ENCODE measurements around the gene CACNA1I. TPM values are rescaled to one million over a fixed set of nuclear protein-coding genes. Genes with fewer than 3 reads are reported as not detected.

Gene CACNA1I
- total RNA-seq, 1 donor from 2014 or later, result 0.05 TPM

GRCh38 chr22:39654131-39654926, 83.8 kb downstream of the CACNA1I start:
- no peaks in the 10 kb centered on the region for H3K27me3 Mint-ChIP-seq
- intact Hi-C loops (cut with micrococcal nuclease), result no loop called here
- H3K27ac Mint-ChIP-seq, result no peak overlapping the region
- H3K36me3 Mint-ChIP-seq (ENCODE audit: low read depth), result no peaks in the 10 kb centered on the region
- H3K9me3 Mint-ChIP-seq, result no peaks in the 10 kb centered on the region
- no peak overlapping the region for H3K4me3 Mint-ChIP-seq
- DNase-seq, result no peak
- H3K4me1 Mint-ChIP-seq, result peaks cover 20% of the 10 kb centered on the region

GRCh38 chr22:39655004-39655579, 84.5 kb downstream of the CACNA1I start:
- intact Hi-C loops (cut with micrococcal nuclease), result no loop called here
- no peaks in the 10 kb centered on the region for H3K9me3 Mint-ChIP-seq
- H3K4me1 Mint-ChIP-seq, result peaks cover 20% of the 10 kb centered on the region
- H3K4me3 Mint-ChIP-seq, result no peak overlapping the region
- H3K36me3 Mint-ChIP-seq (ENCODE audit: low read depth), result no peaks in the 10 kb centered on the region
- H3K27me3 Mint-ChIP-seq, result no peaks in the 10 kb centered on the region
- no peak for DNase-seq
- H3K27ac Mint-ChIP-seq, result no peak overlapping the region

- no peak for DNase-seq
- intact Hi-C loops (cut with micrococcal nuclease), result no loop called here
- H3K27ac Mint-ChIP-seq, result no peak overlapping the region
- H3K27me3 Mint-ChIP-seq, result peaks cover under 1% of the 10 kb centered on the region
- H3K9me3 Mint-ChIP-seq, result no peaks in the 10 kb centered on the region
- peaks cover 21% of the 10 kb centered on the region for H3K4me1 Mint-ChIP-seq
- H3K36me3 Mint-ChIP-seq (ENCODE audit: low read depth), result no peaks in the 10 kb centered on the region
- H3K4me3 Mint-ChIP-seq, result no peak overlapping the region
These were observed 85.3 kb downstream of the CACNA1I start for GRCh38 chr22:39655831-39656230.

- Mint-ChIP-seq H3K9me3 (no peaks in the 10 kb centered on the region), H3K36me3 (ENCODE audit: low read depth) (no peaks in the 10 kb centered on the region), H3K27ac (no peak overlapping the region), H3K27me3 (peaks cover 3% of the 10 kb centered on the region), H3K4me1 (peaks cover 27% of the 10 kb centered on the region), H3K4me3 (no peak overlapping the region)
- no peak for DNase-seq
- intact Hi-C loops (cut with micrococcal nuclease), result no loop called here
These were observed 86.2 kb downstream of the CACNA1I start for GRCh38 chr22:39656495-39657490.

GRCh38 chr22:39658367-39658766, 87.8 kb downstream of the CACNA1I start:
- Mint-ChIP-seq H3K4me1 (peaks cover 37% of the 10 kb centered on the region), H3K27ac (no peak overlapping the region), H3K9me3 (no peaks in the 10 kb centered on the region), H3K27me3 (peaks cover 12% of the 10 kb centered on the region), H3K36me3 (ENCODE audit: low read depth) (no peaks in the 10 kb centered on the region), H3K4me3 (peak overlapping the region; percentile 79)
- intact Hi-C loops (cut with micrococcal nuclease), result no loop called here
- DNase-seq, result peak; percentile 83

GRCh38 chr22:39658806-39659463, 88.4 kb downstream of the CACNA1I start:
- Mint-ChIP-seq H3K27me3 (peaks cover 13% of the 10 kb centered on the region), H3K9me3 (no peaks in the 10 kb centered on the region), H3K4me3 (peak overlapping the region; percentile 79), H3K36me3 (ENCODE audit: low read depth) (no peaks in the 10 kb centered on the region), H3K4me1 (peaks cover 37% of the 10 kb centered on the region), H3K27ac (no peak overlapping the region)
- no peak for DNase-seq
- intact Hi-C loops (cut with micrococcal nuclease), result no loop called here

- no peaks in the 10 kb centered on the region for H3K36me3 Mint-ChIP-seq (ENCODE audit: low read depth)
- peaks cover 35% of the 10 kb centered on the region for H3K4me1 Mint-ChIP-seq
- DNase-seq, result no peak
- H3K9me3 Mint-ChIP-seq, result no peaks in the 10 kb centered on the region
- intact Hi-C loops (cut with micrococcal nuclease), result no loop called here
- peak overlapping the region; percentile 61 for H3K4me3 Mint-ChIP-seq
- H3K27me3 Mint-ChIP-seq, result peaks cover 15% of the 10 kb centered on the region
- H3K27ac Mint-ChIP-seq, result no peak overlapping the region
These were observed 90.9 kb downstream of the CACNA1I start for GRCh38 chr22:39661501-39661841.

GRCh38 chr22:39661842-39662685, 91.5 kb downstream of the CACNA1I start:
- Mint-ChIP-seq H3K36me3 (ENCODE audit: low read depth) (no peaks in the 10 kb centered on the region), H3K27me3 (peaks cover 15% of the 10 kb centered on the region), H3K9me3 (no peaks in the 10 kb centered on the region), H3K4me3 (peak overlapping the region; percentile 79), H3K27ac (no peak overlapping the region), H3K4me1 (peaks cover 35% of the 10 kb centered on the region)
- intact Hi-C loops (cut with micrococcal nuclease), result no loop called here
- peak; percentile 93 for DNase-seq

GRCh38 chr22:39662686-39663052, 92.1 kb downstream of the CACNA1I start:
- H3K36me3 Mint-ChIP-seq (ENCODE audit: low read depth), result no peaks in the 10 kb centered on the region

GRCh38 chr22:39663751-39664150, 93.2 kb downstream of the CACNA1I start:
- H3K4me1 Mint-ChIP-seq, result peaks cover 22% of the 10 kb centered on the region
- peaks cover 2% of the 10 kb centered on the region for H3K36me3 Mint-ChIP-seq (ENCODE audit: low read depth)
- H3K4me3 Mint-ChIP-seq, result no peak overlapping the region
- peaks cover 15% of the 10 kb centered on the region for H3K27me3 Mint-ChIP-seq
- H3K27ac Mint-ChIP-seq, result no peak overlapping the region
- intact Hi-C loops (cut with micrococcal nuclease), result no loop called here
- no peak for DNase-seq
- no peaks in the 10 kb centered on the region for H3K9me3 Mint-ChIP-seq

More at GRCh38 chr22:39662686-39663052, 92.1 kb downstream of the CACNA1I start:
- intact Hi-C loops (cut with micrococcal nuclease), result no loop called here
- peak overlapping the region; percentile 59 for H3K4me3 Mint-ChIP-seq
- H3K27me3 Mint-ChIP-seq, result peaks cover 15% of the 10 kb centered on the region
- peaks cover 33% of the 10 kb centered on the region for H3K4me1 Mint-ChIP-seq
- no peak overlapping the region for H3K27ac Mint-ChIP-seq
- no peak for DNase-seq
- no peaks in the 10 kb centered on the region for H3K9me3 Mint-ChIP-seq

GRCh38 chr22:39664485-39665200, 94.1 kb downstream of the CACNA1I start:
- no peak overlapping the region for H3K27ac Mint-ChIP-seq
- H3K36me3 Mint-ChIP-seq (ENCODE audit: low read depth), result peaks cover 4% of the 10 kb centered on the region
- DNase-seq, result peak; percentile 69
- no peaks in the 10 kb centered on the region for H3K9me3 Mint-ChIP-seq
- intact Hi-C loops (cut with micrococcal nuclease), result no loop called here
- H3K27me3 Mint-ChIP-seq, result peaks cover 15% of the 10 kb centered on the region
- peaks cover 17% of the 10 kb centered on the region for H3K4me1 Mint-ChIP-seq
- no peak overlapping the region for H3K4me3 Mint-ChIP-seq

- intact Hi-C loops (cut with micrococcal nuclease), result no loop called here
- H3K4me1 Mint-ChIP-seq, result peaks cover 17% of the 10 kb centered on the region
- no peak for DNase-seq
- H3K27ac Mint-ChIP-seq, result no peak overlapping the region
- H3K9me3 Mint-ChIP-seq, result no peaks in the 10 kb centered on the region
- peaks cover 15% of the 10 kb centered on the region for H3K27me3 Mint-ChIP-seq
- H3K36me3 Mint-ChIP-seq (ENCODE audit: low read depth), result peaks cover 4% of the 10 kb centered on the region
- no peak overlapping the region for H3K4me3 Mint-ChIP-seq
These were observed 94.7 kb downstream of the CACNA1I start for GRCh38 chr22:39665229-39665628.
